HEK293 (cell line): ENCODE results near the gene ZNF397.

Source experiments
- ATF2 ChIP-seq: fragments of 450-650 bp; formaldehyde crosslinking; IDR thresholded peaks from 2 replicates; pipeline ENCODE4 v1.5.1; 2016; ENCODE audit warnings: missing biosample characterization, missing genetic modification characterization, low read depth
- BCL6B ChIP-seq: fragments of 450-650 bp; formaldehyde crosslinking; IDR thresholded peaks from 2 replicates; pipeline ENCODE4 v1.5.1; 2017; ENCODE audit warnings: missing biosample characterization, missing genetic modification characterization
- GLI4 ChIP-seq: fragments of 450-650 bp; formaldehyde crosslinking; IDR thresholded peaks from 2 replicates; pipeline ENCODE4 v1.5.1; 2016; ENCODE audit warnings: missing biosample characterization, missing genetic modification characterization
- KLF7 ChIP-seq: fragments of 450-650 bp; formaldehyde crosslinking; IDR thresholded peaks from 2 replicates; pipeline ENCODE4 v1.5.1; 2016; ENCODE audit warnings: missing biosample characterization, missing genetic modification characterization, borderline replicate concordance
- ZBTB10 ChIP-seq: fragments of 450-650 bp; formaldehyde crosslinking; IDR thresholded peaks from 2 replicates; pipeline ENCODE4 v1.5.1; 2016; ENCODE audit warnings: missing biosample characterization, missing genetic modification characterization
- ZBTB11 ChIP-seq: fragments of 450-650 bp; formaldehyde crosslinking; conservative IDR thresholded peaks from 2 replicates; pipeline ENCODE4 v1.5.1; 2016; ENCODE audit warnings: low read depth, missing biosample characterization, missing genetic modification characterization
- ZBTB6 ChIP-seq: fragments of 450-650 bp; formaldehyde crosslinking; IDR thresholded peaks from 2 replicates; pipeline ENCODE4 v1.5.1; 2017; ENCODE audit warnings: missing biosample characterization, missing genetic modification characterization
- ZNF10 ChIP-seq: fragments of 450-650 bp; formaldehyde crosslinking; IDR thresholded peaks from 2 replicates; pipeline ENCODE4 v1.5.1; 2017; ENCODE audit warnings: missing biosample characterization, missing genetic modification characterization
- ZNF132 ChIP-seq: fragments of 450-650 bp; formaldehyde crosslinking; IDR thresholded peaks from 2 replicates; pipeline ENCODE4 v1.5.1; 2017; ENCODE audit warnings: missing biosample characterization, missing genetic modification characterization, borderline replicate concordance
- ZNF146 ChIP-seq: fragments of 450-650 bp; formaldehyde crosslinking; IDR thresholded peaks from 2 replicates; pipeline ENCODE4 v1.5.1; 2016; ENCODE audit warnings: missing biosample characterization, missing genetic modification characterization
- ZNF23 ChIP-seq: fragments of 450-650 bp; formaldehyde crosslinking; IDR thresholded peaks from 2 replicates; pipeline ENCODE4 v1.5.1; 2016; ENCODE audit warnings: missing biosample characterization, missing genetic modification characterization, borderline replicate concordance
- ZNF26 ChIP-seq: fragments of 450-650 bp; formaldehyde crosslinking; IDR thresholded peaks from 2 replicates; pipeline ENCODE4 v1.5.1; 2016; ENCODE audit warnings: missing biosample characterization, missing genetic modification characterization
- ZNF266 ChIP-seq: fragments of 450-650 bp; formaldehyde crosslinking; IDR thresholded peaks from 2 replicates; pipeline ENCODE4 v1.5.1; 2016; ENCODE audit warnings: missing biosample characterization, missing genetic modification characterization, low read depth
- ZNF292 ChIP-seq: fragments of 450-650 bp; formaldehyde crosslinking; IDR thresholded peaks from 2 replicates; pipeline ENCODE4 v1.5.1; 2016; ENCODE audit warnings: low read depth, missing biosample characterization, missing genetic modification characterization, borderline replicate concordance
- ZNF335 ChIP-seq: fragments of 450-650 bp; formaldehyde crosslinking; conservative IDR thresholded peaks from 2 replicates; pipeline ENCODE4 v1.5.1; 2016; ENCODE audit warnings: missing biosample characterization, missing genetic modification characterization
- ZNF37A ChIP-seq: fragments of 450-650 bp; IDR thresholded peaks from 2 replicates; pipeline ENCODE4 v1.5.1; 2018; ENCODE audit warnings: missing biosample characterization, missing genetic modification characterization
- ZNF416 ChIP-seq: fragments of 450-650 bp; formaldehyde crosslinking; IDR thresholded peaks from 2 replicates; pipeline ENCODE4 v1.5.1; 2016; ENCODE audit warnings: missing biosample characterization, missing genetic modification characterization
- ZNF423 ChIP-seq: fragments of 450-650 bp; formaldehyde crosslinking; IDR thresholded peaks from 2 replicates; pipeline ENCODE4 v1.5.1; 2016; ENCODE audit warnings: missing biosample characterization, missing genetic modification characterization
- ZNF513 ChIP-seq: fragments of 450-650 bp; IDR thresholded peaks from 2 replicates; pipeline ENCODE4 v1.5.1; 2018; ENCODE audit warnings: missing biosample characterization, missing genetic modification characterization
- ZNF548 ChIP-seq: fragments of 450-650 bp; formaldehyde crosslinking; IDR thresholded peaks from 2 replicates; pipeline ENCODE4 v1.5.1; 2016; ENCODE audit warnings: missing biosample characterization, missing genetic modification characterization
- ZNF558 ChIP-seq: fragments of 450-650 bp; formaldehyde crosslinking; IDR thresholded peaks from 2 replicates; pipeline ENCODE4 v1.5.1; 2016; ENCODE audit warnings: missing biosample characterization, missing genetic modification characterization
- ZNF560 ChIP-seq: fragments of 450-650 bp; formaldehyde crosslinking; IDR thresholded peaks from 2 replicates; pipeline ENCODE4 v1.5.1; 2017; ENCODE audit warnings: missing biosample characterization, missing genetic modification characterization, borderline replicate concordance
- ZNF624 ChIP-seq: fragments of 450-650 bp; formaldehyde crosslinking; IDR thresholded peaks from 2 replicates; pipeline ENCODE4 v1.5.1; 2017; ENCODE audit warnings: missing biosample characterization, missing genetic modification characterization
- ZNF776 ChIP-seq: fragments of 450-650 bp; formaldehyde crosslinking; IDR thresholded peaks from 2 replicates; pipeline ENCODE4 v1.5.0; 2017; ENCODE audit warnings: missing biosample characterization, missing genetic modification characterization, borderline replicate concordance
- ZNF830 ChIP-seq: fragments of 450-650 bp; IDR thresholded peaks from 2 replicates; pipeline ENCODE4 v1.5.0; 2018; ENCODE audit warnings: missing biosample characterization, missing genetic modification characterization, low read depth, mild to moderate bottlenecking, moderate library complexity
- ZSCAN16 ChIP-seq: fragments of 450-650 bp; formaldehyde crosslinking; IDR thresholded peaks from 2 replicates; pipeline ENCODE4 v1.5.1; 2016; ENCODE audit warnings: missing biosample characterization, missing genetic modification characterization

Gene ZNF397

GRCh38 chr18:35240664-35241447 lies at the start of gene ZNF397 (continued):
- no peak for TF ChIP-seq ZNF26 (tag by site-specific recombination)
- TF ChIP-seq BCL6B (tag by site-specific recombination): no peak
- no peak for TF ChIP-seq ZNF37A (tag by site-specific recombination)
- no peak for TF ChIP-seq ZNF23
- no peak for TF ChIP-seq ZNF560 (tag by site-specific recombination)
- no peak for TF ChIP-seq ZNF10 (tag by site-specific recombination)
- no peak for TF ChIP-seq ZNF266 (tag by site-specific recombination)
- no peak for TF ChIP-seq ZNF558
- peak; percentile 15; the same call in 1 of the 2 replicates for TF ChIP-seq ZBTB6 (tag by site-specific recombination)
- TF ChIP-seq ZNF416 (tag by site-specific recombination): no peak
- no peak for TF ChIP-seq GLI4 (tag by site-specific recombination)
- TF ChIP-seq ZNF146: no peak
- TF ChIP-seq ZNF830: no peak
- no peak for TF ChIP-seq ATF2 (tag by site-specific recombination)
- no peak for TF ChIP-seq ZNF624 (tag by site-specific recombination)
- TF ChIP-seq KLF7 (tag by site-specific recombination): no peak
- TF ChIP-seq ZNF513 (tag by site-specific recombination): no peak
- TF ChIP-seq ZBTB11 (tag by site-specific recombination): peak; percentile 96
- TF ChIP-seq ZSCAN16 (tag by site-specific recombination): no peak
- peak; percentile 100 for TF ChIP-seq ZNF335 (tag by site-specific recombination)
- TF ChIP-seq ZNF292 (tag by site-specific recombination): no peak
- TF ChIP-seq ZNF423 (tag by site-specific recombination): no peak
- TF ChIP-seq ZNF132 (tag by site-specific recombination): no peak
- TF ChIP-seq ZBTB10 (tag by site-specific recombination): 0 out of 2 replicates have a peak, but pooled peaks have one; percentile 33
- no peak for TF ChIP-seq ZNF776 (tag by site-specific recombination)
- no peak for TF ChIP-seq ZNF548 (tag by site-specific recombination)
